ENCODE data around the gene NUDCD3.
A peak's percentile ranks its signal among the peaks of the same experiment; 100 is the strongest.
"Not testable (repeated sequence)": the region's sequence is repeated elsewhere in the genome, so short reads cannot be mapped to it uniquely, and the experiment has no call there.

The NUDCD3 gene

GRCh38 chr7:44517175-44517574, 26.7 kb upstream of the NUDCD3 start:
- no peak for DNase-seq (ENCODE audit: low read depth)

- no peak for DNase-seq (ENCODE audit: low read depth)
Measured at GRCh38 chr7:44515590-44516268, 25.3 kb upstream of the NUDCD3 start.

- no peak for DNase-seq (ENCODE audit: low read depth)
Measured at GRCh38 chr7:44512736-44513135, 22.3 kb upstream of the NUDCD3 start.

- DNase-seq (ENCODE audit: low read depth), result no peak
Measured at GRCh38 chr7:44511863-44512468, 21.5 kb upstream of the NUDCD3 start.

GRCh38 chr7:44511236-44511635, 20.8 kb upstream of the NUDCD3 start:
- no peak for DNase-seq (ENCODE audit: low read depth)

GRCh38 chr7:44508328-44509030, 18.0 kb upstream of the NUDCD3 start:
- DNase-seq (ENCODE audit: low read depth), result no peak

- not testable (repeated sequence) for DNase-seq (ENCODE audit: low read depth)
Measured at GRCh38 chr7:44506592-44507288, 16.3 kb upstream of the NUDCD3 start.

GRCh38 chr7:44505595-44505994, 15.1 kb upstream of the NUDCD3 start:
- DNase-seq (ENCODE audit: low read depth), result no peak

- DNase-seq (ENCODE audit: low read depth), result no peak
Measured at GRCh38 chr7:44498230-44498954, 7.9 kb upstream of the NUDCD3 start.

- DNase-seq (ENCODE audit: low read depth), result no peak
Measured at GRCh38 chr7:44497155-44498027, 6.9 kb upstream of the NUDCD3 start.

- no peak for DNase-seq (ENCODE audit: low read depth)
Measured at GRCh38 chr7:44496385-44496784, 5.9 kb upstream of the NUDCD3 start.

GRCh38 chr7:44494960-44495359, 4.5 kb upstream of the NUDCD3 start:
- no peak for DNase-seq (ENCODE audit: low read depth)

GRCh38 chr7:44491229-44491628, 771 bp upstream of the NUDCD3 start:
- no peak for DNase-seq (ENCODE audit: low read depth)

- peak; percentile 7 for DNase-seq (ENCODE audit: low read depth)
Measured at GRCh38 chr7:44489955-44490350, 505 bp downstream of the NUDCD3 start.

- DNase-seq (ENCODE audit: low read depth), result no peak
Measured at GRCh38 chr7:44488955-44489354, 1.5 kb downstream of the NUDCD3 start.

- no peak for DNase-seq (ENCODE audit: low read depth)
Measured at GRCh38 chr7:44486693-44487092, 3.8 kb downstream of the NUDCD3 start.

GRCh38 chr7:44486001-44486400, 4.5 kb downstream of the NUDCD3 start:
- DNase-seq (ENCODE audit: low read depth), result no peak

- DNase-seq (ENCODE audit: low read depth), result no peak
Measured at GRCh38 chr7:44484482-44485313, 5.8 kb downstream of the NUDCD3 start.

- no peak for DNase-seq (ENCODE audit: low read depth)
Measured at GRCh38 chr7:44482502-44483485, 7.7 kb downstream of the NUDCD3 start.
